ENCODE measurements around the gene ANKRD36B. TPM values are rescaled to one million over a fixed set of nuclear protein-coding genes. Genes with fewer than 3 reads are reported as not detected.
"Not testable (repeated sequence)": the region's sequence is repeated elsewhere in the genome, so short reads cannot be mapped to it uniquely, and the experiment has no call there.

ANKRD36B gene
- total RNA-seq, 1 donor from 2014 or later = 16.8 TPM

DNA sequence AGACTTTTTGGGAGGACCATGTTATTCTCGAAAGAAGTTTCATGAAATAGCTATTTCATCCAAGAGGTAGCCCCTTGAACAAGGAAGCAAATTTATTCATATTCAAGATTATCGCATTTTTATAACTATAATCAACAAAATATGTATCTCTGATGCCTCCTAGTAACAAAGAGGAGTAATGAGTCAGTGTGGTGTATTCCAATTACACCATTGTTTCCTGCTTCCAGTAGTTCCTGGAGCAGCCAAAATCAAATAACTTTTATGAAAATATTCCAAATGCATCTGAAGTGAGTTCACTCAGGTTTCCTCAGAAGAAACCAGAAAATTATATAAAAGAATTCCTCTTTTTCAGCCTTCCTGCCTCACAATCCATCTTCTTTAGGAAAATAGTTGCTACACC, 43.0 kb downstream of the ANKRD36B start:
- ATAC-seq = no peak
- no peak for DNase-seq
- Histone ChIP-seq H3K27me3 (ENCODE audit: low read depth) (no peaks in the 10 kb centered on the region), H3K9me3 (no peaks in the 10 kb centered on the region), H3K36me3 (peaks cover 6% of the 10 kb centered on the region), H3K27ac (no peak overlapping the region), H3K4me1 (no peaks in the 10 kb centered on the region), H3K4me3 (no peak overlapping the region)
- no peak for TF ChIP-seq CTCF (IDR thresholded peaks at IDR 0.05)
- intact Hi-C loops (cut with DNase I) = no loop called here

- H3K36me3 ChIP-seq; DNase-seq; H3K27me3 ChIP-seq (ENCODE audit: low read depth); H3K4me3 ChIP-seq; ATAC-seq; H3K4me1 ChIP-seq; H3K9me3 ChIP-seq; H3K27ac ChIP-seq; intact Hi-C loops (cut with DNase I): not testable (repeated sequence)
These were observed 44.8 kb downstream of the ANKRD36B start for GRCh38 chr2:97544911-97545310.

DNA sequence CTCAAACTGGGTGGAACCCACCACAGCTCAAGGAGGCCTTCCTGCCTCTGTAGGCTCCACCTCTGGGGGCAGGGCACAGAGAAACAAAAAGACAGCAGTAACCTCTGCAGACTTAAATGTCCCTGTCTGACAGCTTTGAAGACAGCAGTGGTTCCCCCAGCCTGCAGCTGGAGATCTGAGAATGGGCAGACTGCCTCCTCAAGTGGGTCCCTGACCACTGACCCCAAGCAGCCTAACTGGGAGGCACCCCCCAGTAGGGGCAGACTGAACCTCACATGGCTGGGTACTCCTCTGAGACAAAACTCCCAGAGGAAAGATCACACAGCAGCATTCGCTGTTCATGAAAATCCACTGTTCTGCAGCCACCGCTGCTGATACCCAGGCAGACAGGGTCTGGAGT, 63.8 kb downstream of the ANKRD36B start:
- H3K36me3 ChIP-seq; H3K27me3 ChIP-seq (ENCODE audit: low read depth); intact Hi-C loops (cut with DNase I); H3K4me3 ChIP-seq; H3K27ac ChIP-seq; H3K9me3 ChIP-seq; DNase-seq; H3K4me1 ChIP-seq; ATAC-seq: not testable (repeated sequence)

GRCh38 chr2:97523816-97524215, 65.9 kb downstream of the ANKRD36B start:
- H3K4me3 ChIP-seq; DNase-seq; H3K36me3 ChIP-seq; H3K27ac ChIP-seq; ATAC-seq; intact Hi-C loops (cut with DNase I); H3K4me1 ChIP-seq; H3K9me3 ChIP-seq; H3K27me3 ChIP-seq (ENCODE audit: low read depth): not testable (repeated sequence)

- H3K4me1 ChIP-seq; intact Hi-C loops (cut with DNase I); H3K4me3 ChIP-seq; H3K36me3 ChIP-seq; DNase-seq; ATAC-seq; H3K27ac ChIP-seq; H3K9me3 ChIP-seq; H3K27me3 ChIP-seq (ENCODE audit: low read depth): not testable (repeated sequence)
These were observed 66.6 kb downstream of the ANKRD36B start for GRCh38 chr2:97522916-97523555.

- H3K27me3 ChIP-seq (ENCODE audit: low read depth); DNase-seq; H3K4me3 ChIP-seq; ATAC-seq; H3K36me3 ChIP-seq; H3K9me3 ChIP-seq; intact Hi-C loops (cut with DNase I); H3K4me1 ChIP-seq; H3K27ac ChIP-seq: not testable (repeated sequence)
These were observed 94.0 kb downstream of the ANKRD36B start for GRCh38 chr2:97495651-97496050.

DNA sequence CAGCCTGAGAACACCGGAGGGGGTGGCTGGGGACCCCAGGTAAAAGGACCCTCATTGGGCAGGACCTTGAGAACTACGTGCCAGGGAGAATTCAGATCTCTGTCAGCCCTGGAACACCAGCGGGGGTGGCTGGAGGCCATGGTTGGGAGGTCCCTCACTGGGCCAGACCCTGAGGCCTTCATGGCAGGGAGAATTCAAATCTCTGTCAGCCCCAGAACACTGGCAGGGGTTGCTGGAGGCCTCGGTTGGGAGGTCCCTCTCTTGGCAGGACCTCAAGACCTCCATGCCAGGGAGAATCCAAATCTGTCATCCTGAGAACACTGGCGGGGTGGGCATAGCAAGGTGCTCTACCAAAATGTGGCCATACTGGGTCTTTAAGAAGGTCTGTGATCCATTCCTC, 99.5 kb downstream of the ANKRD36B start:
- H3K9me3 ChIP-seq; intact Hi-C loops (cut with DNase I); H3K4me1 ChIP-seq; ATAC-seq; H3K36me3 ChIP-seq; H3K4me3 ChIP-seq; H3K27ac ChIP-seq; H3K27me3 ChIP-seq (ENCODE audit: low read depth): not testable (repeated sequence)
- DNase-seq = peak; percentile 41

Other genes with a start within 250 kb of the ANKRD36B start
- 164 TPM for gene COX5B, start 56.2 kb upstream of the ANKRD36B start, total RNA-seq
- 56.0 TPM for gene ACTR1B, start 74.2 kb upstream of the ANKRD36B start, total RNA-seq
- 15.1 TPM for gene C2orf92, start 79.8 kb upstream of the ANKRD36B start, total RNA-seq
- gene ZAP70, start 123.7 kb upstream of the ANKRD36B start, total RNA-seq = 8.8 TPM

Measured in lower lobe of right lung (tissue), 2 donors.